Activated T-cell treated with anti-CD3 and anti-CD28 coated beads for 24 hours (primary cell): Measurements from ENCODE around the gene UNK.
"Not testable (repeated sequence)": the region's sequence is repeated elsewhere in the genome, so short reads cannot be mapped to it uniquely, and the experiment has no call there.

ENCODE experiments used
- DNase-seq: peaks from one replicate; pipeline ENCODE4 v3.0.0-alpha.2; 2020; ENCODE audit warnings: low read depth

The UNK gene

GRCh38 chr17:75849279-75849646, 64.7 kb downstream of the UNK start:
- DNase-seq = no peak

DNA sequence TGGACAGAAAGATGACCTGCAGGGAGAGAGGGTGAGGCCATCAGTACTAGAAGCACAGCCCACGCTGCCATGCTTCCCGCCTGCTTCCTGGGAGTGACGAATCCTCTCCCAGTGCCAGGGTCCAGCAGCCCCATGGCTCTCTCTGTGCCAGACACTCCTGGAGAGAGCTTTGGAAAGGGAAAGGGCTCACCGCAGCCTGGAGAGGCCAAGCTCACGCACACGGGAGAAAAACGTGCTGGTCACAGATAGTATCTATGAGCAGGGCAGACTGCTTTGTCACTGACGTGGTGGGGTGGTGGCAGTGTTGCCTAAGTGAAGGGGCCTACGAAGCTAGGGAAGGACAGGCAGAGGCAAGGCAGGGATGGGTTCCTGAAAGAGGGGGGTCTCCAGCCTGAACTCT, 65.1 kb downstream of the UNK start:
- DNase-seq = no peak

DNA sequence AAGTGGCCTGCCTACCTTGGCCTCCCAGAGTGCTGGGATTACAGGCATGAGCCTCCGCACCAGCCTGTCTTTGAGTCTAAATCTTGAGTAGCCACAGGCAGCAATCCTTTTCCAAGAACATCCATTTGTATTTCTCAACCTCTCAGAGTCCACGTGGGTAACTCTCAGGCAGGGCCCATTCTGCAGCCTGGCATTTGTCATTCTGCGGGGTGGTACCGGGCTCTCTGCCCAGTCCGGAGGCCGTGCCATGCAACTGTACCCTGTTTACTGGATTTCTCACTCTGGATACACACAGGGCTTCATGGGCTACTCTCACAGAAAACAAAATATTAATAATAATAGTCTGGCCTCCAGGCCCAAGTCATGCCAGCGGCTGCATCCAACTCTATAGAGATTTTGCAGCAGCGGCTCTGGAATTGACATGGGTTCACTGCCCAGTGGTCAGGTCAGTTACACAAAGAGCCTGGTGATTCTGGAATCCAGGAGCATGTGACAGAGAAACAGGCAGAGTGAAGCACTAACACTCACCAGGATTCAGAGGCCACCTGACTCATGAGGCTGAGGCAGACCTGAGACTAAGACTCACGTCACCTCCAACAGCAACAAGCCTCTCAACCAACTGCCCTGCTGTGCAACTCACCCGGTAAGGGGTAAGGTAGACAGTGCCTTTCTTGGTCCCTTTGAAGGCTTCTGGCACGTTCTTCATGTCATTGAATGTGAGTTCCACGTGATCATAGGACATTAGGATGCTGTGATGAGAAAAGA, 66.5 kb downstream of the UNK start:
- no peak for DNase-seq

- not testable (repeated sequence) for DNase-seq
Observed at GRCh38 chr17:75851693-75851991, 67.0 kb downstream of the UNK start.

- no peak for DNase-seq
Observed at GRCh38 chr17:75853433-75853832, 68.8 kb downstream of the UNK start.

DNA sequence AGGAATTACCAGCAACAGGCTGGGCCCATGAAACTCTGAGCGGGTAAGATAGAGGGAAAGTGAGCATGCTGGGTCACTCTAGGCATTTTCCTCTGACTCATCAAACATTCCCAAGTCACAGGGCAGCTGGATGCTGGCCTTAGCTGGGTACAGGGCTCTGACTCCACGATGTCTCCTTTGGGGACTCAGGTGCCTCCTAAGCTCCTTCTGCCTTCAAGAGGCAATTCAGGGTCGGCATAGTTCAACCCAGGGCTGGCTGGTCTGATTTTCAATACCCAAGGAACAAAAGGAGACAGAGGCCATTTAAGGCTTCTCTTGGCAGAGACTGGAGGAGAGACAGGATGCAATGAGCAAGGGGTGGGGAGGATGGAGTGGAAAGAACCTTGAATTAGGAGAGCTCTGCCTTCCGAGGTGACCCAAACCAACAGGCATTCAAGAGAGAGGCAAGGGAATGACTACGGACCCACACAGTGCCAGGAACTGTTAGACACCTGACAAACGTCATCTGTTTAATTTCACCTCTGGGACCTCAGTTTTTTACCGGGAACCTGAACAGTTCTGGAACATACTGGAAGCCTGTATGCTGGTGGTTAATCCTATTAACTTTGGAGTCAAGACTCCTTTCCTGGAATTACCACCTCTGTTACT, 69.6 kb downstream of the UNK start:
- no peak for DNase-seq

- DNase-seq = no peak
Observed at GRCh38 chr17:75854881-75855309, 70.3 kb downstream of the UNK start.

DNA sequence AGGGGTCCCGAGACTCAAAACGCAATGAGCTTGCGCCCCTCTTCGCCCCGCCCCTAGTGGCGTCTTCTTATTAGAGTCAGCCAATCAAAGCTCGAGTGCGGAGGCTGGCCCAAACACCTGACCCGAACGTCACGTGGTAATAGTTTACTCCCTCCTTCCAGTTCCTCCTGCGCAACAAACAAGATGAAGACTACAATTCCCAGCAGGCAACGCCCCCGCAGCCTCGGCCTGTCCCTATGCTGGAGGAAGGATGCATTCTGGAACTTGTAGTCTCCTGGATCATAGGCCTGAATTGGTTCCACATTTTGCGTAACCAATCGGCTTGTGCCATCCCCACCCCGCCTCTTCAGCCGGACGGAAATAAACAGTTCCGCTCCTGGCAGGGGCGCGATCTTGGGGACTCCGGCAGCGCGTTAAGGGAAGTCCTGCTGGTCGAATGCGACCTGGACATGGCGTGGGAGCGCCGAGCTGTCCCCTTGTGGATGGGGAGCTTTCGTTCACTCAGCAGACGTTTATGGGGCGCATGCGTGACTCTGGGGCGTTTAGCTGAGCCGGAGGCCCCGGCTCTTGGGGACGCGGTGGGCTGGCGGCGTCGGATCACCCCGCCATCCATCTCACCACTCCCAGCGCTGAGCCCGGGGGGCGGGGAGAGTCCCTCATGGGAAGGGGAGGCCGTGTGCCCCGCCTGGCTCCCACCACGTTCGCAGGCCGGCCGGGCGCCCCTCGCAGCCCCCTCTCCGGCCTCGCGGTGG, 70.9 kb downstream of the UNK start, which contains the start of gene WBP2:
Gene WBP2 (minus strand): TSS at position 26 of the 752 bp plus-strand sequence. CDS start 38 bp downstream, outside the sequence.
- peak; percentile 95 for DNase-seq

- DNase-seq = no peak
Observed at GRCh38 chr17:75856062-75856756, 71.6 kb downstream of the UNK start.

DNA sequence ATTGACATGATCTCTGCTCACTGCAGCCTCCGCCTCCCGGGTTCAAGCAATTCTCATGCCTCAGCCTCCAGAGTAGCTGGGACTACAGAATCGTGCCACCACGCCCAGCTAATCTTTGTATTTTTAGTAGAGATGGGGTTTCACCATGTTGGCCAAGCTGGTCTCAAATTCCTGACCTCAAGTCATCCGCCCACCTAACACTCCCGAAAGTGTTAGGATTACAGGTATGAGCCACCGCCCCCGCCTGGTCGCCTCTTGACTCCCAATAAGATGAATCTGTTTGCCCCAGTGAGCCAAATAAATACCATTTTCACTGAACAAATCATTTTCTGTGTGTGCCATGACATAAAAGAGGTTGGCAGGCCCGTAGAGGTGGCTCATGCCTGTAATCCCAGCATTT, 74.8 kb downstream of the UNK start:
- DNase-seq = not testable (repeated sequence)

GRCh38 chr17:75861927-75862317, 77.3 kb downstream of the UNK start:
- no peak for DNase-seq

- peak; percentile 28 for DNase-seq
Observed at GRCh38 chr17:75864448-75864871, 79.9 kb downstream of the UNK start.

DNA sequence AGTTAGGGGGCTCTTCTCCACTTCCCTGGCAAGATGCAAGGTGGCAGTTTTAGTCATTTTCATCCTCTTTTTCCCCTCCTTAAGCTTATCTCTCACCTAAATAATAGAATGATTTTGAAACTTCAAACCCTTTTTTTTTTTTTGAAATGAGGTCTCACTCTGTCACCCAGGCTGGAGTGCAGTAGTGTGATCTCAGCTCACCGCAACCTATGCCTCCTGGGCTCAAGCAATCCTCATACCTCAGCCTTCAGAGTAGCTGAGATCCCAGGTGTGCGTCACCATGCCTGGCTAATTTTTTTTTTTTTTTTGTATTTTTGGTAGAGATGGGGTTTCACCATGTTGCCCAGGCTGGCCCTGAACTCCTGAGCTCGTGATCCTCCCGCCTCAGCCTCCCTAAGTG, 80.3 kb downstream of the UNK start:
- not testable (repeated sequence) for DNase-seq

GRCh38 chr17:75865404-75866188, 81.0 kb downstream of the UNK start:
- not testable (repeated sequence) for DNase-seq

DNA sequence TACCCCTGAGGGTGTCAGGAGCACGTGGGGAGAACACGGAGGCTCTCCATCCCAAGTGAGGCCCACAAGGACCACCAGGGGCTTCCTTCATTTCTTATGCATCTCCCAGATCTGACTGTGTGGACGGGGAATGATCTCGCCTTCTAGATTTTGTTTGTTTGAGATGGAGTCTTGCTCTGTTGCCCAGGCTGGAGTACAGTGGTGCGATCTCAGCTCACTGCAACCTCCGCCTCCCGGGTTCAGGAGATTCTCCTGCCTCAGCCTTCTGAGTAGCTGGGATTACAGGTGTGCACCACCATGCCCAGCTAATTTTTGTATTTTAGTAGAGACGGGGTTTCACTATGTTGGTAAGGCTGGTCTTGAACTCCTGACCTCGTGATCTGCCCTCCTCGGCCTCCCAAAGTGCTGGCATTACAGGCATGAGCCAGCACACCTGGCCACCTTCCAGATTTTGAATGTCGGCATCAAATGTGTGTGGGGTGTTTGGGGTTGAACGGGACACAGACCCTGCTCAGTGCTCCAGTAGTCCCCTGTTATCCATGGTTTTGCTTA, 84.2 kb downstream of the UNK start:
- not testable (repeated sequence) for DNase-seq

DNA sequence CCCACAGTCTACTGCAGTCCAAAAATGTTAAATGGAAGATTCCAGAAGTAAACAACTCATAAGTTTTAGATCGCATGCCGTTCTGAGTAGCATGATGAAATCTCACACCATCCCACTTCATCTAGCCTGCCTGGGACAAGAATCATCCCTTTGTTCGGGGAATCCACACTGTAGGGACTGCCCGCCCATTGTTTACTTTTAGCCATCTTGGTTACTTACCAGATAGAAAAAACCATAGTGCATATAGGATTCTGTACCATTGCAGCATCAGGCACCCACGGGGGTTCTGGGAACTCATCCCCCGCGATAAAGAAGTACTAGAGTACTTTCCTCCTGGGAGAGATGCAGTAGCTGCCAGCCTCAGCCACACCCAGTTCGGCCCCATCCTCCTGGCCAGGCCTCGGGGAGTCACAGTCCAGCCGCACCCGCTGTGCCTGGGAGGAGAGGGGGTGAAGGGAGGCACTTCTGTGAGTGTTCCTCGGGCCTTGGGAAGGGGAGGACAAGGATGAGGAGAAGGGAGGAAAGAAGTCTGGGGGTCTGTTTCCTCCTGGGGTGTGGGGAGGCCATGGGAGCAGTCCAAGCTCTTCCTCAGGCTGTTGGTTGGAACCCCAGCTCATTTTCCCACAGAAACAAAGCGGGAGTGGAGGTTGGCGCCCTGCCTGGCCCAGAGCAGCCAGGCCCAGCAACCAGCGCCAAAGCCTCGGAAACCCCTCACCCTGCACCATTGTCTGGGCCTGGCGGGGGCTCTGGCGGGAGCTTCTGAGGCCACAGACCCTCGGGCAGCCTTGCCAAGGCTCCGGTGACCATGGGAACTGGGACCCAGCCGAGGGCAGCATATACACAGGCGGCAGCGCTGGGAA, 84.9 kb downstream of the UNK start:
- no peak for DNase-seq

GRCh38 chr17:75870228-75870627, 85.6 kb downstream of the UNK start:
- DNase-seq = not testable (repeated sequence)

DNA sequence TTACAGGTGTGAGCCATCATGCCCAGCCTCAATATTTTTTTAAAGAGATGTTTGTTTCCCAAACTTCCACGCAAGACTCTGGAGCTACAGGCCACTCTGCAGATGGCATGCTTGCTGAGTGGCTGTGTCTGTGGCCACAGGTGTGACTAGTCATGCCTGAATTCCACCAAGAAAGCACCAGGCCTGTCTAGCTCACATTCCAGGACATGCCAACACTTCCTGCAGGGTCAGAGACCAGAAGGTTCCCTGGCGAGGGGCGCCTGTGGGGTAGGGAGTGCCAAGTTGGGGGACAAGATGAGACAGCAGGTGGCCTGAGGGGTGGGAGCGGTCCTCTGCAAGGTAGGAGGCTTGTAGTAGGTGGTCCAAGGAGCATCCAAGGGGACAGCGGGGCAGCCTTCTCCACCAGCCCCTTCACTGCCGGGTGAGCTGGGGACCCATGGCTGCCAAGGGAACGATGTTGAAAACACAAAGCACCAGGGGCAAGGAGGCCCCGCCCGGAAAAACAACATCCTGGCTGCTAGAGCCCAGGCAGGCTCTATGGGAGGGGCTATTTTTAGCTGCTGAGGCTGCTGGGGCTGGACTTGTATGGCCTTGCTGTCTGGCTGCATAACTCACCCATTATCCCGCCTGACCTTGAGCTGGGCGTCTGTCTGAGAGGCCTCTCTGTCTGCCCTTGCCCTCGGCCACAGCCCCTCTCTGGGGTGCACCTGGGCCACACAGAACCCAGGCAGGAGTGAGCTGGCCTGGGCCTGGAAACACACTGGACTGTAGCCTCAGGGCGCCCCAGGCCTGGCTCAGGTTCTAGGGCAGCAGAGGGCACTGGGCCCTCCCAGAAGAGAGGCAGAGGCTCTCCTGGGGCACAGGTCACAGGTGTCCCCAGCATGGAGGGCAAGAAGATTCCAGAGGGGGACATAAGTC, 88.1 kb downstream of the UNK start:
- DNase-seq = peak; percentile 29
